ENCODE measurements around the gene C10orf120. TPM values are rescaled to one million over a fixed set of nuclear protein-coding genes. Genes with fewer than 3 reads are reported as not detected.

C10orf120 gene
- total and polyA plus RNA-seq, 2 experiments from 2014 or later, result not detected

DNA sequence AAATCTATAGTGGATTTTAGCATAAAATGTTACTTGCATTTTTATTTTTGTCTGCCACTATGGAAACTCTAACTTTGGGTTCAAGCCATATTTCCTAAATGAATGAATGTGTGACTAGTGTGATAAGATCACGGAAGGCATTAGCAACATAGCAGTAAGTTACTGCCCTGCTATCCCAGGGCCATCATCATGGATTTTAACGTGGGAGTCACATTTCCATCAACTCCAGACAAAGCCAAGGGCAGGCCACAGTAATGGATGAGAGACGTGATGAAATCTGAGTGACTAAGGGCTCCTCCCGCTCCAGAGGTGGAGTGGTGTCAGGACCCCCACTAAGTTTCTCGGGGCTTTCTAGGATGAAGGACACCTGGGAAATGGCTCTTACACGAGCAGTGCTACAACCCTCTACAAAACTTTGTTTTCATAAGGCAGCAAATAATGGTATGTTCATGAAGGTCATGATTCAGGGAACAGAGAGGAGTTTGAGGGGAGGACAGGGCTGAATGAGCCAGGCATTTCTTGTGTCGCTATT lies 34.3 kb downstream of the C10orf120 start:
- H3F3A ChIP-seq (ENCODE audit: insufficient read depth), result no peaks in the 10 kb centered on the region
- H3K27ac ChIP-seq, result no peak overlapping the region
- H4K20me1 ChIP-seq (ENCODE audit: insufficient read depth), result no peaks in the 10 kb centered on the region
- no peaks in the 10 kb centered on the region for H3K9me2 ChIP-seq (ENCODE audit: insufficient read depth)
- no peak overlapping the region for H3K4me2 ChIP-seq (ENCODE audit: unreplicated experiment)
- DNase-seq, result no peak
- WGBS, 2 experiments (ENCODE audit: low coverage in 1 of 2, low lambda C conversion rate in 2 of 2, missing lambda C conversion rate in 2 of 2), result 29 to 32% methylated on average over 7 of the region's 7 CpGs
- no peak overlapping the region for H2AFZ ChIP-seq
- no peaks in the 10 kb centered on the region for H3K36me3 ChIP-seq (ENCODE audit: low read depth)
- in situ Hi-C loops (cut with MboI), result no loop called here
- H3K79me2 ChIP-seq (ENCODE audit: insufficient read depth), result no peaks in the 10 kb centered on the region
- H3K9me3 ChIP-seq (ENCODE audit: low read depth), result no peaks in the 10 kb centered on the region
- no peak overlapping the region for H3K9ac ChIP-seq
- H3K4me3 ChIP-seq, result no peak overlapping the region
- 0 out of 2 replicates have a peak, but pooled peaks cover 4% of the 10 kb centered on the region for H3K27me3 ChIP-seq (replicated peaks; ENCODE audit: insufficient read depth)
- no peaks in the 10 kb centered on the region for H3K4me1 ChIP-seq (ENCODE audit: insufficient read depth)
- TF ChIP-seq EZH2phosphoT487 (IDR thresholded peaks at IDR 0.05; ENCODE audit: insufficient read depth, low read depth), result no peak
- TF ChIP-seq EZH2 (IDR thresholded peaks at IDR 0.05; ENCODE audit: insufficient read depth, poor library complexity, severe bottlenecking), result no peak

DNA sequence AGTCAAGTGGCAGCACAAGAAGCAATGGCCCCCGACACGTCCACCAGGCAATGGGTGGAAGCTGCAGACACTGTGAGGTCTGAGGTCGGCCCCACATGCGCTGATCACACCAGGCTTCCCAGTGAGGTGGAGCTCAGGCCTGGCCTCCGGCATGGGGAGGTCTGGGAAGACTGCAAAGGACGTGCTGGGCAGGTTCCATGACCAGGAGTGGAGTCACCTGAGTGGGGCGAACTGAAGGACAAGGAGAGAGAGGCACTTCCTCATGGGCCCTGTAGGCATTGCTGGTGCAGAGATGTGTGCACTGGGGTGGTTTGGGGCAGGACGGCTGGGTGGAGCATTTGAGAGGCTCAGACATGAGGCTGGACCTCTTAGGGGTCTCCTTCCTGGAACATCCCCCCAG lies 35.1 kb downstream of the C10orf120 start:
- H3K9ac ChIP-seq, result no peak overlapping the region
- 0 out of 2 replicates have a peak, but pooled peaks cover 4% of the 10 kb centered on the region for H3K27me3 ChIP-seq (replicated peaks; ENCODE audit: insufficient read depth)
- H3K27ac ChIP-seq, result no peak overlapping the region
- no peak overlapping the region for H3K4me3 ChIP-seq
- H3K4me1 ChIP-seq (ENCODE audit: insufficient read depth), result no peaks in the 10 kb centered on the region
- no peaks in the 10 kb centered on the region for H4K20me1 ChIP-seq (ENCODE audit: insufficient read depth)
- in situ Hi-C loops (cut with MboI), result no loop called here
- TF ChIP-seq EZH2phosphoT487 (IDR thresholded peaks at IDR 0.05; ENCODE audit: insufficient read depth, low read depth) (no peak), EZH2 (IDR thresholded peaks at IDR 0.05; ENCODE audit: insufficient read depth, poor library complexity, severe bottlenecking) (no peak)
- no peak overlapping the region for H2AFZ ChIP-seq
- no peaks in the 10 kb centered on the region for H3K9me3 ChIP-seq (ENCODE audit: low read depth)
- H3K36me3 ChIP-seq (ENCODE audit: low read depth), result no peaks in the 10 kb centered on the region
- no peaks in the 10 kb centered on the region for H3K79me2 ChIP-seq (ENCODE audit: insufficient read depth)
- no peaks in the 10 kb centered on the region for H3F3A ChIP-seq (ENCODE audit: insufficient read depth)
- DNase-seq, result no peak
- no peak overlapping the region for H3K4me2 ChIP-seq (ENCODE audit: unreplicated experiment)
- WGBS, 2 experiments (ENCODE audit: low coverage in 1 of 2, low lambda C conversion rate in 2 of 2, missing lambda C conversion rate in 2 of 2), result 24 to 33% methylated on average over 7 to 8 of the region's 8 CpGs
- no peaks in the 10 kb centered on the region for H3K9me2 ChIP-seq (ENCODE audit: insufficient read depth)

DNA sequence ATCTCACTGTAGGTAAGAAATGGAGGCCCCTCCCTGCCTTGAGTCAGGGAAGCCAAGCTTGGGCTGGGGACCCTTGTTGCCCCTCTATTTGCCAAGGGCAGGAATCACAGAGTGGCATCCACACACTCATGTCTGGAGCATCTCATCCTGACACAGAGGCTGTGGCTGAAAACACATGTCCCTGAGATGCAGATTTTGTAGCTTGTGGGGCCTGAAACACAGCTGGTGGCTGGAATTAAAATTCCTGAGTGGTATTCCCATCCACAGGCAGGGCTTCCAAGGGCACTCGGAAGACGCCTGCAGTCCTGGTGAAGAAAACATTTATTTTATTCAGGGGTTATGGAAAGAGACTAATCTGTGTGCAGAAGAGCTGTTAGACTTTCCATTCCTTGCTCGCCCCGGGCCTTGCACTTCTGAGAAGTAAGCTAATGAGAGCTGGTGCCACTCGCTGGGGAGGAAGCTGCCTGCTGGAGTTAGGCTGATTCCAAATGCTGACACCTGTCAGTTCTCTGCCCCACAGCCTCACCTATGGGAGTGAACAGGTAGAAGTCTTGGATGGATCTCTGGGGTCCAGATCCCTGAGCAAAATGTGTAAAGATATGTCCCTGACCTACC lies 36.0 kb downstream of the C10orf120 start:
- H4K20me1 ChIP-seq (ENCODE audit: insufficient read depth), result no peaks in the 10 kb centered on the region
- no peaks in the 10 kb centered on the region for H3K79me2 ChIP-seq (ENCODE audit: insufficient read depth)
- no peak overlapping the region for H2AFZ ChIP-seq
- no peak overlapping the region for H3K27ac ChIP-seq
- 0 out of 2 replicates have a peak, but pooled peaks cover 4% of the 10 kb centered on the region for H3K27me3 ChIP-seq (replicated peaks; ENCODE audit: insufficient read depth)
- no peaks in the 10 kb centered on the region for H3K36me3 ChIP-seq (ENCODE audit: low read depth)
- in situ Hi-C loops (cut with MboI), result no loop called here
- H3K4me3 ChIP-seq, result no peak overlapping the region
- no peak for DNase-seq
- no peaks in the 10 kb centered on the region for H3K9me3 ChIP-seq (ENCODE audit: low read depth)
- no peaks in the 10 kb centered on the region for H3F3A ChIP-seq (ENCODE audit: insufficient read depth)
- TF ChIP-seq EZH2 (IDR thresholded peaks at IDR 0.05; ENCODE audit: insufficient read depth, poor library complexity, severe bottlenecking) (no peak), EZH2phosphoT487 (IDR thresholded peaks at IDR 0.05; ENCODE audit: insufficient read depth, low read depth) (no peak)
- no peak overlapping the region for H3K9ac ChIP-seq
- 36 to 47% methylated on average over 5 of the region's 5 CpGs for WGBS, 2 experiments (ENCODE audit: low coverage in 1 of 2, low lambda C conversion rate in 2 of 2, missing lambda C conversion rate in 2 of 2)
- H3K9me2 ChIP-seq (ENCODE audit: insufficient read depth), result no peaks in the 10 kb centered on the region
- no peaks in the 10 kb centered on the region for H3K4me1 ChIP-seq (ENCODE audit: insufficient read depth)
- no peak overlapping the region for H3K4me2 ChIP-seq (ENCODE audit: unreplicated experiment)

DNA sequence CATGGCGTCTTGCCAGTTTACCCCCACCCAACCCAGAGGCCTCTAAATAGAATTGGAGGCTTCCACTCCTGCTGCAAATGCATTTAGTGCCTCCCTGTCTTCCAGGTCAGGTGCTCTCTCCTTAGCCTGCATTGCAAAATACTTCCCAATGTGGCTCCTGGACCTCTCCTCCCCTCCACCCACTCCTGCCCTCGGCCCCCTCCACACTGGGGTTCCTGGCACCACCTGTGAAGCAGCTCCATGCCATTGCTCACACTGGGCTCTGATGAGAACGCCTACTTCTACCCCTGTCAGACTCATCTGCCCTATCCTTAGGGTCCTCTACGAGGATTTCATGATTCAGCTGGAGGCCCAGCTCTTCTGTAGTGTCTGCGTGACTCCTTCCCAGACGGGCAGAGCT lies 37.4 kb downstream of the C10orf120 start:
- TF ChIP-seq EZH2phosphoT487 (IDR thresholded peaks at IDR 0.05; ENCODE audit: insufficient read depth, low read depth) (no peak), EZH2 (IDR thresholded peaks at IDR 0.05; ENCODE audit: insufficient read depth, poor library complexity, severe bottlenecking) (no peak)
- Histone ChIP-seq H3K4me3 (no peak overlapping the region), H3K9me3 (ENCODE audit: low read depth) (no peaks in the 10 kb centered on the region), H3F3A (ENCODE audit: insufficient read depth) (no peaks in the 10 kb centered on the region), H3K36me3 (ENCODE audit: low read depth) (no peaks in the 10 kb centered on the region), H3K9ac (no peak overlapping the region), H3K27me3 (replicated peaks; ENCODE audit: insufficient read depth) (peaks cover 4% of the 10 kb centered on the region; the same call in 1 of the 2 replicates), H3K9me2 (ENCODE audit: insufficient read depth) (no peaks in the 10 kb centered on the region), H4K20me1 (ENCODE audit: insufficient read depth) (no peaks in the 10 kb centered on the region), H3K4me1 (ENCODE audit: insufficient read depth) (no peaks in the 10 kb centered on the region), H2AFZ (no peak overlapping the region), H3K79me2 (ENCODE audit: insufficient read depth) (no peaks in the 10 kb centered on the region), H3K27ac (no peak overlapping the region), H3K4me2 (ENCODE audit: unreplicated experiment) (no peak overlapping the region)
- WGBS, 2 experiments (ENCODE audit: low coverage in 1 of 2, low lambda C conversion rate in 2 of 2, missing lambda C conversion rate in 2 of 2), result 16 to 17% methylated on average over 6 of the region's 6 CpGs
- in situ Hi-C loops (cut with MboI), result no loop called here
- DNase-seq, result no peak
